Head of caudate nucleus (tissue), 42 donors: Measurements from ENCODE around the gene BGN.

Experiments used
- DNase-seq, 42 donors: peaks; one replicate each; pipeline versions ENCODE4 v3.0.0 to v3.0.0-alpha.2; 2020 to 2021; ENCODE audit warnings: mixed read lengths in 7 of 42
- intact Hi-C: fragments of 100-400 bp; cut with DNase I; formaldehyde crosslinking; loops from one replicate; pipeline ENCODE4 v1.15.0; 2022

Gene BGN

DNA sequence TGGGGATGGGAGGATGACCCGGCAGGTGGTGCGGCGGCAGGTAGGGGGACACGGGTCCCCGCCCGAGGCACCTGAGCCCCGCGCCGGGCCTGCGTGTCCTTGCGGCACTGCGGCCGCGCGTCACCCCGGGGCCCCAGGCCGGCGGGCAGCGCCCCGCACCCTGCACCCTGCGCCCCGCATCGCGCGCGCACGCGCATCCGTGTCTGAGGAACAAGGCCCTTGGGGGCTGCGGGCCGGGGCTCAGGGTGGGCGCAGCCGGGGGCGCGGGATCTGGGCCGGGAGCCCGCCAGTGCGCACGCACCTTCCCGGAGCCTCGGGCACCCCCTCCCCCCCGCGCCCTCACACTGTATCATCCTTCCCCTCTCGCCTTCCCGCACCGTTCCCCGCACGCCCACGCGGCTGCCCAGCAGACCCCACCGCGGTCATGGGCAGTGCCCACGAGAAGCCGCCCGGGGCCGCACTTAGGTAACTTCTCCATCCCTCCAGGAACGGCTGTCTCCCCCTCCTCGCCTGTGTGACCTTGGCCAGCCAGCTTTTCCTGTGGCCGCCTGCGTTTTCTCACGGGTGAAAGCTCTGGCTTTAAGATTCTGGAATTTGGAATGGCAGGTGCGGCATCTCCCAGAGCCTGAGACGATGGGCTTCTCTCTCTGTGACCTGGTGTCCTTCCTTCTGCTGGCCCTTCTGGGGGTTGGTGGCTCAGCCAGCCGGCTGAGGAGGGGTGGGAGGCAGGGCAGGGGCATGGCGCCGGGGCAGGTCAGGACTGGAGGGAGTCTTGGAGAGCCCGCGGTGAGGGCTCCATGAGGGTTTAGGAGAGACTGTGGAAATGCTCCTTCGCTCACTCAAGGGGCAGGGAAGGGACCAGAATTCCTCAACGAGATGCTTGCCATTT, 23.4 kb downstream of the BGN start:
- peak in 1 of 42 donors; percentile 23 for DNase-seq
- intact Hi-C loops, result no loop called here

DNA sequence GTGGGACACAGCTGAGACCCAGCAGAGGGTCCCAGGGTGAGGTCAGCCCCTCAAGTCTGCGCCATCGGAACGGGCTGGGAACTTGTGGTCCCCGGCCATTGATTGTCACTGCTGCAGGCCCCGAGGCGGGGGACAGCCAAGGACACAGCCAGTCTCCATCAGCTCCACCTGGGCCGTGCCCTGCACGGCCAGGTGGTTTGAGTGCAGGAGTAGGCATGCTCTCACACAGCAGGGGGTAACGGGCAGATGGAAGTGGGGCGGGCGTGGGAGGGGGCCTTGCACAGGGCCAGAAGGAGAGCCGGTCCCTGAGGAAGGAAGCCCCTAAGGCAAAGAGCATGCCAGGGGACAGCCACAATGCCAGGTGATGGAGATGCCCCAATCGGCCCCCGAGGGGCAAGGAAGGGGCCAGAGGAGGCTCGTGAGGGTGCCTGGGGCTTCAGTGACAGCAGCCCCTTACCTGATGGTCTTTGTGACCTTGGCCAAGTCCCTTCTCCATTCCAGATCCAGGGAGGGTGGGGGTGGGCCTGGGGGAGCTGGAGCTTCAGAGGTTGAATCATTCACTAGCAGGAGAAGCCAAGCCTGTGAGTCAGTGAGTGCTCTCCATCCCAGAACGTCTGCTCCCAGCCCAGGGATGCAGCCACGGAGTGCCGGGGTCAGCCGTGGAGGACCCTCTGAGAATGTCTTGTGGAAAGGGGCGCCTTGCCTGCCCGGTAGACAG, 24.9 kb downstream of the BGN start:
- intact Hi-C loops, result no loop called here
- DNase-seq, result no peak

DNA sequence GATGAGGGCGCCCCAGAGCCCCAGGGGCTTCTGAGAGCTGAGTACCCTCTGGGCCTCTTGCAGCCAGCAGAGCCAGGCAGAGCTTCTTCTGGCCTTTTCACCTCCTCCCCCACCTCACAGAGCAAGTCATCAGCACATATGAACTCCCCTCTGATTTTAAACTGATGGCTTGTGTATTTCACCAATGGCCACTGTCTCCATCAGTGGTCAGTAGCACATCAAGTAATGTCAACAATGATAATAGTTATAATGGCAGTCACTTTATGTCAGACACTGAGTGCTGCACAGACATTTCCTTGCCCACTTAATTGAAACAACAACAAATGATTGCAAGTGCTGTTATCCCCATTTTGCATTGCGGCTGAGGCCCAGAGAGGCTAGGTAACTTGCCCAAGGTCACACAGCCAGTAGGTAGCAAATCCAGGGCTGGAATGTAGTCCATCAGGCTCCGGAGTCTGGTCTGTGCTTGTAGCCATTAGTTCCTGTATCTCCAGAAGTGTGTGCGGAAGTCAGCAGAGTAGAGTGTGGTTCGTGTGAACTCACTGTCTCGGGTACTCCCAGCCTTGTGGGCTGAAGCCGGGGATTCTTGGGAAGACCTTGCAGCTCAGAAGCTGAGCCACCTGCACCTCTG, 25.6 kb downstream of the BGN start:
- DNase-seq, result no peak
- intact Hi-C loops, result no loop called here

DNA sequence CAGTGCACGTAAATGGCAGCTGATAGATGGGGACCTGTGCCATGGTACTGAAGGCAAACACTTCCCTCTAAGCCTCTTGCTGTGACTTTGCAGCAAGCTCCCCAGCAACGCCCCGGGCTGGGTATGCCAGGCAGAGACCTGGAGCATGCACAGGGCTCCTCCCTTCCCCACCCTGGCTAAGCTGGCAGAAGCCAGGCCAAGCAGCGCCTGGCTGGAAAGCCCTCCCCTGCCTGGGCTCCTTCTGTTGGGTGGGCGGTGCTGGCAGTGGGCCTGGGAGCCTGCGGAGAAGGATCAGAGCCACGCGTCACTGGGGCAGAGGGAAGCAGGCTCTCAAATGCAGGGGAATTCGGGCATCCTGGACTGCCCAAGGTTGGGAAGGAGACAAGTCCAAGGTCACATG, 26.3 kb downstream of the BGN start:
- peak in 27 of 42 donors; percentile 13 to 61 (median 34) for DNase-seq
- intact Hi-C loops, result no loop called here

DNA sequence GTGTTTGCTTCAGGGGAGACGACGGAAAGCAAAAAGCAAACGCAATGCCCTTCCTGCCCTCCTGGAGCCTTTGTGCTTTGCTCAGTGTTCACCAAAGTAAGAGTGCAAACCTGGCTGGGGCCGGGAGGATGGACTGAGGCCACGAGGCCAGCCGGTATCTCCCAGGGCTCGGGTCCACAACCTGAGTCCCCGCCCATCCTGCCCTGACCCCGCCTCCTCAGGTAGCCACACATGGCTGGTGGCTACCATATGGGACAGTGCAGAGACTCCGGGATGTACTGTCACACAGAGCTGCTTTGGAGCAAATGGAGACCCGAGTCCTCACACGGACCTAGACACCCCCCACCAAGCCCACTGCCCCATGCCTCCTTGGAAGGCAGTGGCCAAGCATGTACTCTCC, 27.5 kb downstream of the BGN start:
- intact Hi-C loops, result no loop called here
- no peak for DNase-seq

DNA sequence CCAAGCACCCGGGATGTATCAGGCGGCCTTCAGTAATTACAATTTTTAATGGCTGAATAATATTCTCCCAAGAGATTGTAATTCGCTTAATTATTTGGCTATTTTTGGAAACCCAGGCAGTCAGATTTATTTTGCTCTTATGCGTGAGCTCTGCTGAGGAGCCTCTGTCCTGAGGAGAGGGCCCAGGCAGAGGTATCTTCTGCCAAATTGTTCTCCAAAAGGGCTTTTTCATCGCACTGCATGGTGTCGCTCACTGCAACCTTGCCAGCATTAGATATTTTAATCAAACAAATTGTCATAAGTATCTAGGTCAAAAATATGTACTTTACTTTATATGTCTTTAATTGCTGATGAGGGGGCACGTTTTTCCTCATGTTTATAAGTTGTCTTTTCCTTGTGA, 28.5 kb downstream of the BGN start:
- no peak for DNase-seq
- intact Hi-C loops, result no loop called here

DNA sequence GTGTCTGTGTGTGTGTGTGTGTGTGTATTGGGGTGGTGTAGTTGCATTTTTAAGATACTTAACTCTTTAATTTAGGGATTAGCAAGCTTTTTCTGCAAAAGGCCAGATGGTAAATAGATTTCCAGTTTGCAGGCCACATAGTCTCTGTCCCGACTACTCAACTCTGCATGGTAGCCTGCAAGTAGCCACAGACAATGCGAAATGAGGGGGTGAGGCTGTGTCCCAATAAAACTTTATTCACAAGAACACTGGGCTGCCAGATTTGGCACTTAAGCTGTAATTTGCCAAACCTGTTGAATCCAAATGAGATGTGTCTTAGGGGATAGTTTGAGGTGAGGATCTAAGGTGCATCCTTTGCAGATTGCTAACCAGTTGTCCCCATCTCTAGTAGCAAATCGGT, 29.5 kb downstream of the BGN start:
- intact Hi-C loops, result no loop called here
- DNase-seq, result no peak

DNA sequence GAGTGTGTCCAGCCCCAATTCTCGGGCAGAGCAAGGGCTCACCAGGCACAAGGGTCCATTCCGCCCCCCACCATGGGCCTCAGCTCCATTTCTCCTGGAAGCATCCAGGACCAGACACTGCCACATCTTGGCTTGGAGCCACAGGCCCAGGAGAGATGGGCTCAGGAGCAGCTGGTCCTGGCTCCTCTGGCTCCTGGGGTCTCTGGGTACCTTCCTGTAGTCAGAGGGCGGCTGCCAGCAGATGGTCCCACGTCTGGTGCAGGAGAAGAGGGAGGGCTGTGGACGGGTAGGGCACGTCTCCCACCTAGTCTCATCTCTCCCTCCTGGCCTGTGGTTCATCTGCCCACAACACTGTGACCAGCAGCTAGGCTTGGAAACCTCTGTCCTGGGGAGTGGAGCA, 30.7 kb downstream of the BGN start:
- no peak for DNase-seq
- intact Hi-C loops, result no loop called here

DNA sequence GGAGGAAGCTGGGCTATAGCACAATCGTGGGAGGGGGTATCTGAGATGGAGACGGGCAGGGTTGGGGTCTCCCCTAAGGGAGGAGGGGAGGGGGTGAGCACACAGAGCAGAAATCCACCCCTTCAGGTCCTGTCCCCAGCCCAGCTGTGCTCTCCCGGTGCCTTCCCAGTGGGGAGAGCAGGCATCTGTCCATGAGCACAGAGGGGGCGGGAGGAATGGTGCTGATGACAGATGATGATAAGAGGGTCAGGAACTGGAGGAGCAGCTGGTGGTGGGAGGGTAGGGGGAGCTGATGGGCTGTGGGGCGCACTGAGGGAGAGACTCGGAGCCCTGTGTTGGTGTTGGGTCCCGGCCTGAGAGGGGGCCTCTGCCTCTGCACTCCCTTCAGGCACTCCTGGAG, 31.3 kb downstream of the BGN start:
- intact Hi-C loops, result no loop called here
- DNase-seq, result no peak

DNA sequence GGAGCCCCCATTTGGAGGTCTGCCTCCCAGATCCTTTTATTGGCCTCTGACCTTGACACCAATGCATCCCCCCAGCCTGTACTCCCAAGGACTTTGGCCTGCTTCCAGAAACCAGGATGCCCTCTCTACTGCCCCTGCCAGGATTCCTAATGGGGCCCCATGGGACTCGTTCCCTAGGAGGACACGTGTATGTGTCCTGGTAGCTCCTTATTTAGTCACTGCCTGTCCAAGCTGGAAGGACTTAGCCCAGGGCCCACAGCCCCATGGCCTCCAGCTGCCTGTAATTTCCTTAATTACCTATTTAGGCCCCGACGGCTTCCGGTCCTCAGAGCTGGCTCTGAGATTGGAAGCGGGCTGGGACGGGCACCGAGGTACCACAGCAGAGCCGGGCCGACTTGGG, 32.0 kb downstream of the BGN start:
- intact Hi-C loops, result no loop called here
- DNase-seq, result no peak

DNA sequence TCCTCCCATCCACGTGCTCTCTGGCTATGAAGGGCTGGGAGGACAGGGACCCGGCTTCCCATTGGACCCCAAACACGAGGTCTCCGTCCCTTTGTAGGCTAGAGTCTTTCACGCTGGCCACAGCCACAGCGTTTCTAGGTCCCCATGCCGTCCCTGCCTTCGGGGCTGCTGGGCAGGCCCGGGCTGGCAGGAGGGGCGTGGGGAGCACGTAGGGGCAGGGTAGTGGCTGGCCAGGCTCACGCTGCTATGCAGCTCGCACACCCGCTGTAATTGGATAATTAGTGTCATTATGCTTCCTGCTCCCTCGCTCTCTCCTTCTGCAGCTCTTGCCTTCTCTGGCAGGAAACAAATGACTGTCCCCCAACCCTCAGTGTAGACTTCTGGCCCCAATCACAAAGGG, 32.4 kb downstream of the BGN start:
- intact Hi-C loops, result no loop called here
- DNase-seq, result no peak

DNA sequence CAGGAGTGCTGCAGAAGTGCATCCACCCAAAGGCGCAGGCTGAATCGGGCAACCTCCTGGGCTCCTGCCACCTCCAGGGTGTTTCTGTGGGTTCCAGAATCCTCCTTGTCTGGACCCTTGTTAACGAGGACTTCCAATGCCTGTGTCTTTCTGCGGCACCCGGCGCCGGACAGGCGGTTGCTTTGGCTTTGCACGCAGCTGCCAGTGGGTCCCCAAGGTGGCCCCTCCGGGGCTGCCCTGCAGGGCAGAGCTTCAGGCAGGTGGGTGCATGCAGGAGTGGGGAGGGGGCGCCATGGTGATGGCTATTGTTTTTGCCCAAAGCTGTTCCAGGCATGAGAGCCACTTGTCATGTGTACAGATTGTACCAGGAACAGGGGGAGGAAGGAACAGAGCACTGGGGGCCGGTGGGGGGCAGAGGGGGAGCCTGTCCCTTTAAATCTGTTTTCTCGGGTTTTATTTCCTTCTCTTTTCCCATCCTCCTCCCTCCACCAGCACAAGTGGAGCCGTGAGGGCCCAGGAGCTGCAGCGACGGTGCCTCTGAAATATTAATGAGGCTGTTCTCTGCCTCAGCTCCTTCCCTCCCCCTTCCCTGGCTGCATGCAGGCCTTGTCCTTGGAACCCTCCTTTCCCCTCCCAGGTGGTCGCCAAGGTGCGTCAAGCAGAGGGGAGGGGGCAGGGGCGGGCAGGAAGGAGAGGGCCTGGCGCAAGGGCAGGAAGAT, 35.8 kb downstream of the BGN start:
- intact Hi-C loops, result no loop called here
- peak in 16 of 42 donors; percentile 19 to 62 (median 40) for DNase-seq

DNA sequence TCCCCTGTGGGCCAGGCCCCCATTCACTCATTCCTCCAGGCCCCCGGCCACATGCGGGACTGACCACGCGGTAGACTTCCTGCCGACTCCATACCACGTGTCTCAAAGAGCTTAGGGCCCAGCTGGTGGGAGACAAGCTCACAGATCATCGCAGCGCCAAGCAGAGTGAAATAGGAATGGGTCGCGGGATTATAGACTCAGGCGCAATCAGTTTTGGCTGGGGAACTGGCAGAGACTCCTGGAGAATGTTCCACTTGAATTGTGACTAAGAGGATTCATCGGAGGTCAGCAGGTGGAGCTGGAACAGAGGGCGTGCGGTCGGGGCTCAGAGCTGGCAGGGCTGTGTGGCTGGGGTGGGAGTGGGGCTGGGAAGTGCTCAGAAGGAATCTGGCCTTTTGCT, 38.3 kb downstream of the BGN start:
- no peak for DNase-seq
- intact Hi-C loops, result no loop called here

DNA sequence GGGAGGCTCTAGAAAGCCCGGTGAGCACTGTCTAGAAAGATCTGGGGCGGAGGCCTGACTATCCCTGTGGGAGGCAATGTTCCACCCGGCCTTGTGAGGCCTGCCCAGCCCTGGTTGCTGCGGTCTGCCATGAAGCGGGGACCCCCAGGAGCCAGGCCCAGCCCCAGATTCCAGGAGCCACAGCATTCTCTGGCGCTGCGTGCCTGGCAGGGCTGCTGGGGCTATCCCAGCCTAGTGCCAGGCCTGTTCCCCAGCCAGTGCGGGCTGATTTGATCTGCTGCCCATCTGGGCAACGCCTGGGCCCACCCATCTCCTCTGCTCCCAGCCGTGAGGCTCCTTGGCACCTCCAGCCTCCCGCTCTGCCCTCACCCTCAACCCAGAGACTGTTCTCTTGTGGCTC, 42.3 kb downstream of the BGN start:
- intact Hi-C loops, result no loop called here

DNA sequence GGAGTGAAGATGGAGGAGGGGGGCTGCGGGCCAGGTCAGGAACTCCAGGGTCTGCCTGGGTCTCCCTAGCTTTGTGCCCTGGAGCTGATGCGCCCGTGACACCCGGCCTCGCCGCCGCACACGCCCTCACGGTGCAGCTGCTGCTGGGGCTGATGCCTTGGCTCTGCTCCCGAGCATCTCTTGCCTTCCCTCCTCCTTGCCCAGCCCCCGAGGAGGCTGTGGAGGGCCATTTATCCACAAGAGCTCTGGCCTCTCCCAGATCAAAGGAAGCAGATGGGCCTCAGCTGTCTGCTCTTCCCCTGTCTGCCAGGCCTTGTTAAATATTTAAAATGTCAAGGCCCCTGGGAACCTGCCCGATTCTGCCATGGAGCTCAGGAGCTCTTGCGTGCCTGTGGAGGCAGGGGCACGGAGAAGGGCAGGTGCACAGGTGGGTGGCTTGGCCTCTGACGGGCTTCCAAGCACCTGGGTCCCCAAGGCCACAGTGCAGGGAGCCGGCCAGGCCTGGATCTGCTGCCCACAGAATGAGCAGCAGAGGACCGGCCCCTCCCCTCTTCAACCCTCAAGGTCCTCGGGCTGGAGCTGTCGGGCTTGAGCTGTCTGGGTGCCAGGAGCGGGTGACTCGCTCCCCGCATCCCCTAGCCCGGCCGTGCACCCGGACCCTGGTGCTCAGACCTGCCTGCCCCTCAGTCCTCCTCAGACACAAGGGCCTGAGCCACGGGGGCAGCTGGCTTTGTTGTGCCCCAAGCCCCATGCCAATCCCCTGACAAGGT, 42.9 kb downstream of the BGN start:
- intact Hi-C loops, result no loop called here
- peak in 31 of 42 donors; percentile 28 to 64 (median 43) for DNase-seq

More for the DNA sequence above, 42.3 kb downstream of the BGN start:
- no peak for DNase-seq

DNA sequence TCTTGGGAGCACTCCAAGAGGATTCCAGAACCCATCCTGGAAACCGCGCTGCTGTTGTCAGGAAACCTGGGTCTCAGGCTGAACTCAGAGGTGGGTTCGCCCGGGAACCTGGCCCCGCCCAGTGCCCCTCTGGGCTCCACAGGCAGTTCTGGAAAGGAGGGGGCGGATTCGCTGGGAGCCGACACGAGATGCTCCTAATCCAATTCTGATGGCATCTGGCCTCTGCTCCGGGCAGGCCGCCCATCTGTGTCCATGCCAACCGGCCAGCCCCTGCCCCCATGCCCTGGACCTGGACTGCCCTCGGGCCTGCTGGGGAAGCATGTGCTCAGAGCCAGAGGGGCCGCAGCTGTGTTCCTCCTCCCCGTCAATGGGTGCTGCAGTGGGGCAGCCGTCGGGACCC, 43.6 kb downstream of the BGN start:
- intact Hi-C loops, result no loop called here
- peak in 40 of 42 donors; percentile 18 to 77 (median 47) for DNase-seq

DNA sequence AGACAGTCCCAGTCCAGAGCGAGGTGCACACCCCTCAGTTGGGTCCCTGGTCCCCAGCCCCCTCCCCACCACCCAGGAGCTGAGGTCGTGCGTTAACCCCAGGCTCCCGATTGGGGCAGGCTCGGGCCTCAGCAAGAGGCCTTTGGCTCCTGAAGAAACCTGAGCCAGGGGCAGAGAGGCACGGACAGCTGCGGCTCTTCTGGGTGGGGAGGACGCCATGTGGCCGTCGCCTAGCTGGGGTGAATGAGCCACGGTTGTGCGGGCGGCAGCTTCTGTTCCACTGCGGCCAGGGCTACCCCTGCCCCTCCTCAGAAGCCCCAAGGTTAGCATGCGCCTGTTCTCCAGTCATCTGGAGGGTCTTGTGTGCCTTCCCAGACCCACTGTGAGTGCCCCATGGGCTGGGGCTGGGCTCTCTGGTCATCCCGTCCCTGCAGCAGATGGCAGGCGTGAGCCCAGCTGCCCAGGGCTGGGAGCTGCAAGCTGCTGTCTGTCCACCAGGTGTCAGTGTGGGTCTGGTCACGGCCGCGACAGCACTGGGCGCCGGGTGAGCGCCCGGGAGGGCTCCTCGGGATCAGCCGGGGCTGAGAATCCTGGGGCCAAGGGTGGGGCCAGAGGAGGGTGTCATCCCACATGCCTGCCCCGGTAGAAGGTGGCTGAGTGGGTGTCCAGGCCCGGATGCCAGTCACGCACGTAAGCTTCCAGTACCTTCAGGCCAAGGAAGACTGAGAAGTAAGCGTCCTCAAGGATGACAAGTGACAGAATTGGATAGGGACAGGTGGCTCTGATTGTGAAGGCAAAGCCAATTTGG, 44.6 kb downstream of the BGN start:
- DNase-seq, result peak; percentile 56 to 89 (median 76)
- intact Hi-C loops, result no loop called here

DNA sequence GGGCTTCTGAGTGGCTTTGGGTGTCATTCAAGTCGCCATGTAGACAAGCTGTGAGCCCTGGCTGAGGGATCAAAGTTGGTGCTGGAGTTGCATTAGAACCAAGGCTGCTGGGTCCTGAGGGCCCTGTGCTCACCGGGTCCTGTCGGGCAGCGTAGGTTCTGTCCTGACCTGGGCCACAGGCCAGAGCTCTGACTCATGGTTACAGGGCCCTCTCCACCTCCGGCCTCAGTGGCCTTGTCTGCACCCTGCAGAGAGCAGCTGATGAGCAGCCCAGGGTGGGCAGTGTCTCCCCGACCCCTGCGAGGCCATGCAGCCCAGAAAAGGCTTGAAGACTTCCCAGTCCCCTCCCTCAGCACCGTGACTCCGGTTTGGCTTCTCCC, 45.2 kb downstream of the BGN start:
- no peak for DNase-seq
- intact Hi-C loops, result no loop called here
